Stomach (tissue), 4 donors: ENCODE data around the gene MAP3K10.

ENCODE experiments used
- POLR2A ChIP-seq, 4 donors: fragments of 450-650 bp; IDR thresholded peaks; one replicate each; pipeline ENCODE4 v1.6.1; 2016; ENCODE audit warnings: antibody characterized with exemption in 4 of 4, control low read depth in 2 of 4, mild to moderate bottlenecking in 1 of 4, moderate library complexity in 1 of 4
- TF ChIP-seq, protein P1 (sequence below), 7 experiments: fragments of 450-650 bp in 4 of 7; fragments of 200-600 bp in 3 of 7; sonication (generic) in 3 of 7; IDR thresholded peaks; one replicate each; pipeline ENCODE4 v1.5.1; 2016 to 2019; ENCODE audit warnings: antibody characterized with exemption in 7 of 7, control low read depth in 2 of 7, mild to moderate bottlenecking in 1 of 7

DNA sequence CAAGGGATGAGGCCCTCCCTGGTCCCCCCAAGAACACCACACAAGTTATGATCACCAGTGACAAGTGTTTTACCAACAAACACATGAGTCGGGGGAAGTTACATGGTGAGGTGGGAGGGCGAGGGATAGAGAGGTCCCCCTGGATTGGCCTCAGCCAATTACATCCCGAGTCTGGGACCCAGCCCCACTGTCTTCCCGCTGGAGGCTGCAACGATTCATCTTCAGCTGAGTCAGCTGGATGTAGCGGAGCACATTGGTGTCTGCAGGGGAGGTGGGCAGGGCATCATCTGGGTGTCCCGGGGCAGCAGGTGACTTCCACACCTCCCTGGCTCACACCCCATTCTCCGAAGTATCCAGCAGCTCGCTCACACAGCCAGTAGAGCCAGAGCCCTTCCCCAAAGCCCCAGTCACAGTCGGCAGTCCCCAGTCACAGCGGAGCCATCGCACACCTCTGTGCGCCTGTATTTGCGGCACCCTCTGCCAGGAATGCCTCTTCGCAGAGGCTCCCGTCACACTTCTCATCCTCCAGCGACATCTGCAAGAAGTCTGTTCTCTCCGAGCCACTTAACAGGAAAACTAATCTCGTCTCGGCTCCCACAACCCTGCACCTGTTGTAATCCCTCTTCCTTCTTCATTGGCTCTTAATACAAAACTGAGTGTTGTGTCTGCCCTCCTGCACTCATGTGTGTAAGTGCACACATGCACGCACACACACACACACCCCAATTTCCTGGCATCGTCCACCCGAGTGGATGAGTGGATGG, 25.0 kb downstream of the MAP3K10 start:
- TF ChIP-seq, protein P1, sequence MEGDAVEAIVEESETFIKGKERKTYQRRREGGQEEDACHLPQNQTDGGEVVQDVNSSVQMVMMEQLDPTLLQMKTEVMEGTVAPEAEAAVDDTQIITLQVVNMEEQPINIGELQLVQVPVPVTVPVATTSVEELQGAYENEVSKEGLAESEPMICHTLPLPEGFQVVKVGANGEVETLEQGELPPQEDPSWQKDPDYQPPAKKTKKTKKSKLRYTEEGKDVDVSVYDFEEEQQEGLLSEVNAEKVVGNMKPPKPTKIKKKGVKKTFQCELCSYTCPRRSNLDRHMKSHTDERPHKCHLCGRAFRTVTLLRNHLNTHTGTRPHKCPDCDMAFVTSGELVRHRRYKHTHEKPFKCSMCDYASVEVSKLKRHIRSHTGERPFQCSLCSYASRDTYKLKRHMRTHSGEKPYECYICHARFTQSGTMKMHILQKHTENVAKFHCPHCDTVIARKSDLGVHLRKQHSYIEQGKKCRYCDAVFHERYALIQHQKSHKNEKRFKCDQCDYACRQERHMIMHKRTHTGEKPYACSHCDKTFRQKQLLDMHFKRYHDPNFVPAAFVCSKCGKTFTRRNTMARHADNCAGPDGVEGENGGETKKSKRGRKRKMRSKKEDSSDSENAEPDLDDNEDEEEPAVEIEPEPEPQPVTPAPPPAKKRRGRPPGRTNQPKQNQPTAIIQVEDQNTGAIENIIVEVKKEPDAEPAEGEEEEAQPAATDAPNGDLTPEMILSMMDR (IDR thresholded peaks at IDR 0.05), result no peak
- TF ChIP-seq POLR2A (IDR thresholded peaks at IDR 0.05), result no peak
